GM19240 (cell line): ENCODE results near the gene CDPF1.
"Not testable (repeated sequence)": the region's sequence is repeated elsewhere in the genome, so short reads cannot be mapped to it uniquely, and the experiment has no call there.

Source experiments
- DNase-seq: peaks from one replicate; pipeline ENCODE4 v3.0.0; 2011; ENCODE audit warnings: low spot score; ENCODE audit not compliant: insufficient read length

Gene CDPF1

GRCh38 chr22:46281866-46282678 lies 32.0 kb upstream of the CDPF1 start:
- no peak for DNase-seq

DNA sequence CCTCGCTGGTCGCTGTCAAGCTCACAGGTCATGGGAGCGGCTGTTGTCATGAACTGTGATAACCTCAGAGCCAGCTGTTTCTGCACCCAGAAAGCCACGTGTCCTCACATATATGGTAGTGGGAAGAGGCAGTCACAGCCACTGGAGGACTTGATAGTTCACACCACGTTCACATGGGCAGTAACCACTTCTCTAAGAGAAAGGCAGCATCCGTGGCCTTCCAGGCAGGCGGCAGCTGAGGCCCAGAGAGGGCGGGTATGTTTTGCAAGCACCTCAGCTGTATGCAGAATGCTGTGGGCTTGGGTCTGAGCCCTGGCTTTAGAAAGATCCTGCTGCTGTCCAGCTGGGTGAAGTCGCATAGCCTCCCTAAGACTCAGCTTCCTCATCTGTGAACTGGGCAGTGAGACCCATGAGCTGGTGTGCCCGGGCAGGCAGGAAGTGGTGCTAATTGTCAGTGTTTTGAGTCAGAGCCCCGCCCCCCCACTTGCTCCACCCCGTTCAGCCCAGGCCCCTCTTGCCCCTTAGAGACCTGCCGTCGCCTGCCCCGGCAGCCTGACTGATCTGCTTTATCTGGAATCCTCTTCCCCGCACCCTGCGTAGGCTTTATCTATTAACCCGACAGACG lies 31.0 kb upstream of the CDPF1 start:
- DNase-seq, result no peak

DNA sequence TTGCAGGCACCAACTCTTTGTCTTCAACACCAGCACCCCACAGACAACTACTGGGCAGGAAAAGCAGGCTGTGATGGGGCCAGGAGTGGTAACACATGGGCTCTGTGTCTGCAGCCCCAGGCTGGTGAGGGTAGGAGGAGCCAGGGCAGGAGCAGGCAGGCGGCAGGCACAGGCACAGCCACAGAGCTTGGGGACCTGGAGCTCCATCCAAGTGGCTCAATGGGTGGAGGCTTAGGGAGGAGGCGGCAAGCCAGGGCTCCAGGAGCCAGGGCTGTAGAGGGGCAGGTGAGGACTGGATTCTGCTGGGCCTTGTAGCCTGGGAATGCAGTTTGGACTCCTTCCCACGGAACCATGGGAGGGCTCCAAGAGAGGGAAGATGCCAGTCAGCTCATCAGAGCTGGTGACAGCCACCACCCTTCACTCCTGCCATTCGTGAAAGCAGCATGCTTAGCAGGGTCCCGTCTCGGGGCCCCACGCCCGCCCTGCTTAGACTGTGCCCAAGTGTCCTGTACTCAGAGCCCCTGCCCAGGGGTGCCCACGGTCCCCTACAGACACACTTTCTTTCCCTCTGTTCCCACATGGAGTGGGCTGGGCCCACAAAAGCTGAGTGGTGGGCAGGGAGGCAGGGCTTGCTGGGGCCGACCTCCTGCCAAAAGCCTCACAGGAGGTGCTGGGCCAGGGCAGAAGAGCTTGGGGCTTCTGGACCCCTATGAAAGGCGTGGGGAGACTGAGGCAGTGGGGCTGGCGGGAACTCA lies 30.1 kb upstream of the CDPF1 start:
- no peak for DNase-seq

DNA sequence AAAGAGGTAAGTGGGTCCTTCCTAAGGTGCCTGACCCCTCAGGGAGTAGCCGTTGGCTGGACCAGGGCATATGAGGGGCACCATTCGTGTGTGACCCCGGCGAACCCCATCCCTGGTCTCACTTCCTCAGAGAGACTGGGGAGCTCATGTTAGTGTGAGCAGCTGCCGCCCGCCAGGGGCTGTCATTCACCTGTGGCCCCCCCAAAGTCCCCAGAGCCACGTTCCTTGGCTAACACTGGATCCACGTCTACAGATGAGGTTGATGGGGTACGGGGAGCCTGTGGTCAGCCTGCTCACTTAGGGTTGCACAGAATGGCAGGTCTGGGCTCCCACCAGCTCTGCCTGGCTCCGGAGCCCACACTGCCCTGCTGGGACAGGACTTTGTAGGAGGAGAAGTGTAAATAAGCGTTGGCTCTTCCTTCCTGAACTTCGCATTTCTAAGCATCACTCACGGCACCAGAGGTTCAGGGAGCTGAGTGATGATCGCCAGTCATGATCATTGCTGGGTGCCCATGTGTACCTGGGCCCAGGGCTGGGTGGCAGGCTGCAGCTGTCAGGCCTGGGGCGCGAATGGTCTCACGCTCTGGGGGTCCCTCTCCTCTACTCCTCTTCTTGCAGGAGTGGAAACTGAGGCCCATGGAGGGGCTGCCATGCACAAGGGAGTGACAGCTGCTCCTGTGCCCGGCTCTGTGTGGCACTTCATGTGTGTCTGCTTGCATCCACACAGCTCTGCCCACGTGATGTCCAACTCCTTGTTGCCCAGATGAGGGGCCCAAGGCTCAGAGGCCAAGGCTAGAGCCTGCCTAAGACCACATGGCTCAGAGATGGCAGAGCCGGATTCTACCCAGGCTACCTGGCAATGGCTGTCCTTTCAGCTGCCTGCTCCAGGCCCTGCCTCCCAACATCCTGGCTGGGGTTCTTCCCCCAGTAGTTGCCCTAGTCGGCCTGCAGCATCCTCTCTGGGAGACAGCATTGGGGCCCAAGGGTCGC lies 28.9 kb upstream of the CDPF1 start:
- no peak for DNase-seq

DNA sequence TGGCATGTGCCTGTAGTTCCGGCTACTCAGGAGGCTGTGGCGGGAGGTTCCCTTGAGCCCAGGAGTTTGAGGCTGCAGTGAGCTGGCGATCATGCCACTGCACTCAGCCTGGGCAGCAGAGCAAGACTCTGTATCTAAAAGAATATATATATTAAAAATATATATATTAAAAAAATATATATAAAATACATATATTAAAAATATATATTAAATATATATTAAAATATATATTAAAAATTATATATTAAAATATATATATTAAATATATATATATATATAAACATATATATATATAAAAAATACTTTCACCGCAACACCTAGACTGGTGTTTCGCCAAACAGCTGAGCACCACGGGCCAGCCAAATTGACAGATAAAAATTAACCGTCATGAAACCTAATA lies 26.5 kb upstream of the CDPF1 start:
- DNase-seq, result no peak

- no peak for DNase-seq
Observed at GRCh38 chr22:46275455-46276122, 25.5 kb upstream of the CDPF1 start.

DNA sequence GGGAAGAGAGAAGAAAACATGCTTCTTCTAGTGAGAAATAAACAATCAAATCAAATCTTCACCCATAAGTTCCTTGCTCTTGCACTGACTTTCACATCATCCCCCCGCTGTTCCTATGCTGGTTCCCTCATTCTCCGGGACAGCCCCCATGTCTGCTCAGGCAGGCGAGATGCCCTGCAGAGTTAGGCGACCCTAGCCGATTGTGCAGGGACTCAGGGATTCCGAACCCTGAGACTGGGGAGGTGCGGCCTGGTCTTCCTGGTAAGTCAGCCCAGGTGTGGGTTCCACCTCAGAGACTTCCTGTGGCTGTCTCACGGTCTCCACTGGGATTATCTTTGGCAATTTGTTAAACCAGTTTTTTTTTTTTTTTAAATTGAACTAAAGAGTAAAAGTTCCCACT lies 24.3 kb upstream of the CDPF1 start:
- no peak for DNase-seq

DNA sequence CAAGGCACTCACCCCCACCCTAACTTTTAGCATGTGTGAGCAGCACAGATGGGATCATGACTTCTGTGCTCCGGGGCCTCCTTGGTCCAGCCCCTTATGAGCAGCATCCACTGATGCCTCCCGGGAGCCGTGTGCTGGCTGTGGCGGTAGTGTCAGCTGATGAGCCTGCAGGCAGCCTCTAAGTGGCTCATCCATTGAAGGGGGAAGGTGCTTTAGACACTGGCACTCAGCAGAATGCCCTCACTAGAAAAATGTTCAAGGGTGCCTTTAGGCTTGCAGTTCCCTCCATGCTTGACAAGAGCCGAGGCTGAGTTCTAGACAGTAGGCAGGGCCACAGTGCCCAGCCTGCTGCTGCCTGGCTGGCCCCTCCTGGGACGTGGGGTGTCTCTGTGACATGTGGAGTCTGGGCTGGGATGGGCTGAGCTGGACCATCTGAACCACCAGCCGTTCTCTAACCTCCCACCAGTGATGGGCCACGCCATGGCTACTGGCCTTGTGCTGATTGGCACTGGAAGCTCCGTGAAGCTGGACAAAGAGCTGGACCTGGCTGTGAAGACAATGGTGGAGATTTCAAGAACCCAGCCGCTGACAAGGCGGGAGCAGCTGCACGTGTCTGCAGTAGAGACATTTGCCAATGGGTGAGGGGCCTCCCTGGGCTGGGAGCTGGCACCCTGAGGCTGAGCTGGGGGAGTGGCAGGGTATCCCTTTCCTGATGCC lies 23.5 kb upstream of the CDPF1 start:
- no peak for DNase-seq

- no peak for DNase-seq
Observed at GRCh38 chr22:46272762-46273431, 22.8 kb upstream of the CDPF1 start.

DNA sequence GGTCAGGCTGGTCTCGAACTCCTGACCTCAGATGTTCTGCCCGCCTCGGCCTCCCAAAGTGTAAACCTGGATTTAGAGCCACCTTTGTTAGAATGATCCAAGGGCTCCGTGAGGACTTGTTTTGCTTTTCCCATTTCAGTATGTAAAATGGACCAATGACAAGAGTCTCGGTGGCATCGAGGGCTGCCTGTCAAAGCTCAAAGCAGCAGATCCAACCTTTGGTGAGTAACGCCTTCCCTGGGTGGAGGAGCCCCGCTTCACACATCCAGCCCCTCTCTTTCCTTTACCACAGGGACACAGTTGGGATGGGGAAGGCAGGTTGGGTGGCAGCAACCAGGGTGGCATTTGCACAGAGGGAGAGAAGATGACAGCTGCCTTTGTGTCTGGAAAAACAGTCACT lies 22.1 kb upstream of the CDPF1 start:
- DNase-seq, result no peak

GRCh38 chr22:46269564-46269963 lies 19.5 kb upstream of the CDPF1 start:
- no peak for DNase-seq

DNA sequence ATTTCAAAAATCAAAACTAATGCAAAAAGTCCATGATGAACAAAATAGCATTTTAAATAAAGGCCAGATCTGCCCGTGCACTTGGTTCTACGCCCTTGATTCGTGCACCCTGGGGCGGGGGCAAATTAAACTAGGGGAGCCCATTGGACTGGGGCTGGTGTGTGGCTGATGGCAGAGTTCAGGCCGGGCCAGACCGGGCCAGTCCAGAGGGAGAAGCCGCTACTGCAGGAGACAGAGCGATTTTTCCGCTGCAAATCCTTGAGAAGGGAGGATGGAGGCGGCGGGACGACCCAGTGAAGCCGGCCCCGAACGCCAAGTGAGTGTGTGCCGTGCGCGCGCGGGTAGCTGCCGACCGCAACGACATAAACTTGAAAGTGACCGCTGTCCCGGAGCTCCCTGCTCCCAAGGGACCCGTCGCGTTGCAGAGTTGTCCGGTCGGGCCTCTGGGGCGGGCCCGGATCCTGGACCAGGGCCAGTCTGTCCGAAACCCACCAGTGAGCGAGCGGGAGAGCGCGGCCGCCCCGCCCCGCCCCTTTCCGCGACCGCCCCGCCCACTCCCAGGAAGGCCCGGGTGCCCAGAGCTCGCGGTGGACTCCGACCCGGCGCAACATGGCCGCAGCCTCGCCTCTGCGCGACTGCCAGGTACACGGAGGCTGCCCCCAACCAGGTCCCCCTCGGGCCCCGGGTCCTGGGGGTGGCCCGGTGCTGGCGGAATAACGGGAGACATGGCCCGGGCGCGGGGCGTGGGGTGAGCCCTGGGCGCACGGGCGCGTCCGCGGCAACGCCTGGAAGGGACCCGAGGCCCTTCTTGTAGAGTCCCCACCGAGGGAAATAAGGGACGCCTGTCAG lies 17.6 kb upstream of the CDPF1 start, which contains the start of gene TTC38:
Gene TTC38 (plus strand): TSS at position 578 of the 849 bp plus-strand sequence. CDS start 32 bp downstream, at position 610.
- DNase-seq, result peak; percentile 94

GRCh38 chr22:46265627-46266026 lies 15.5 kb upstream of the CDPF1 start:
- not testable (repeated sequence) for DNase-seq

- DNase-seq, result not testable (repeated sequence)
Observed at GRCh38 chr22:46264520-46264919, 14.4 kb upstream of the CDPF1 start.

DNA sequence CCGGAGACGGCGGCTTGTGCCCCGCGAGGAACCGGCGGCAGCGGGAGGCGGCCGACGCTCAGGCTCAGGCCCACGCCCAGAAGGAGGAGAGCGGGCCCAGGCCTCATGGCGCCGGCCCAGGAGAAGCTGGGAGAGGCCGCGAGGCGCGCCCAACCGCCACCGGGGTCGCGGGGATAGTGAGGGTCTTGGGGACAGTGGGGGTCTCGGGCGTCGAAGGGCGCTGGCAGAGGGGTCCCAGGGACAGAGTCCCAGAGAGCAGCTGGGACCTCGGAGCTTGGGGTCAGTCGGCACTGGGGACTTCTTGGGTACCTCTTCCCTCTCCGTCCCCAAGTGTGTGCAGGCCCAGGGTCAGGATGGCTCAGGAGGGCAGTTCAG lies 13.1 kb upstream of the CDPF1 start, which contains the start of gene PKDREJ:
Gene PKDREJ (minus strand): TSS at position 128 of the 375 bp plus-strand sequence. CDS start 21 bp downstream, at position 107.
- no peak for DNase-seq

DNA sequence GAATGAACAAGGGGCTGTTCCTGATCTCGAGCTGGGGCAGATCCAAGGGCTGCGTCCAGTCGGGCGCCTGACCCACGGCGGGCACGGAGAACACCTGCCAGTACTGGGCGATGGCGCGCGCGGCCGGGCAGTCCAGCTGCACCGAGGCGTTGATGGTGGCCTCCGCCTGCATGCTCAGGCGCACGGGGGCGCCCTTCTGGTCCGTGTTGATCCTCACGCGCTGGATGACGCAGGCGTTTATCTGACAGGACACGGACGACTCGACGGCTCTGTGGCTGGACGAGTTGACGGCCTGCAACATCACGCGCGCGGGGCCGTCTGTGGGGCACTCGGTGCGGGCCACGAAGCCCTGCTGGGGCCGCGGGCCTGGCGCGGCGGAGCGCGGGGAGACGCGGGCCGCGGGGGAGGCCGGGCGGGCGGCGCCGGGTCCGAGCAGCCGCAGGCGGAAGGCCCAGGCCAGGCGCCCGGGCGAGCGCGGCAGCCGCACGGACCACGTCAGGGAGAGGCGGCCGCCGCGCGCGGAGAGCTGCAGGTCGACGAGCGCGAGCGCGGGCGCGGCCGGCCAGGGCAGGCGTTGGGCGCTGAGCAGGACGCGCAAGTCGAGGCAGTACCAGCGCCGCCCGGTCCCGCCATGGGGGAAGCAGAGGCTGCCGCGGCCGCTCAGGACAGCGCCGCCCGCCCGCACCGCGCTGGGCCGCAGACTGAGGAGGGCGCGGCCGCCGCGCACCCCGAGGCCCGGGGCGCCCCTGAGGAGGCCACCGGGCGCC lies 12.5 kb upstream of the CDPF1 start:
- no peak for DNase-seq

DNA sequence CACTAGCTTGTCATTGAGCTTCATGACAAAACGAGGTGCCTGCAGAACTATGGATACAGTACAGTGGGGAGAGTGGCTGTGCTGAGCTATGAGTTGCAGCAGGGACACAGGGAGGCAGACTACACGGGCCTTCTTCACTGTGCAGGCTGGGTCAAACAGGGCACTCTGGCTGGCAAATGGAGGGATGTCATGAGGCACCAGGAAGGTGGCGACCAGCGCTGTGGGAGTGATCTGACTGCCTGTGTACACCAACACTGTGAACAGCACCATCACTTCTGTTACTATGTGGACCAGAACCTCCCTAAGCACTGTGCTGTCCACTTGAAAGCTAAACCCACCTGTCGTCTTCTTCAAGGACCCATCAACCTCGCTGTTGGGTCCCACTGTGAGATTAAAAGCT lies 9.9 kb upstream of the CDPF1 start:
- no peak for DNase-seq
